SK-N-SH treated with all-trans-retinoic acid at 6 μM for 48 hours (cell line): ENCODE data around the gene FAM13A.

Source experiments
- ARNTL ChIP-seq: fragments of 450-650 bp; formaldehyde crosslinking; IDR thresholded peaks from 2 replicates; pipeline ENCODE4 v1.5.0; 2020; ENCODE audit warnings: low read depth, mild to moderate bottlenecking, moderate library complexity, borderline replicate concordance
- CSDC2 ChIP-seq: fragments of 250-450 bp; sonication (Bioruptor Pico); IDR thresholded peaks from 2 replicates; pipeline ENCODE4 v1.5.0; 2020; ENCODE audit warnings: mild to moderate bottlenecking, moderate library complexity
- ISL1 ChIP-seq: fragments of 250-450 bp; sonication (Bioruptor Pico); IDR thresholded peaks from 2 replicates; pipeline ENCODE4 v2.1.2; 2022; ENCODE audit warnings: mild to moderate bottlenecking, moderate library complexity
- PATZ1 ChIP-seq: fragments of 250-450 bp; sonication (Bioruptor Pico); IDR thresholded peaks from 2 replicates; pipeline ENCODE4 v1.8.0; 2020; ENCODE audit warnings: mild to moderate bottlenecking, moderate library complexity, borderline replicate concordance
- TOX ChIP-seq: fragments of 250-450 bp; sonication (Bioruptor Pico); IDR thresholded peaks from 2 replicates; pipeline ENCODE4 v1.8.0; 2021; ENCODE audit warnings: mild to moderate bottlenecking, moderate library complexity, borderline replicate concordance
- ZFP3 ChIP-seq: fragments of 250-450 bp; sonication (Bioruptor Pico); IDR thresholded peaks from 2 replicates; pipeline ENCODE4 v1.5.0; 2020; ENCODE audit warnings: mild to moderate bottlenecking, moderate library complexity
- ZFP30 ChIP-seq: fragments of 450-650 bp; formaldehyde crosslinking; IDR thresholded peaks from 2 replicates; pipeline ENCODE4 v1.5.0; 2022; ENCODE audit warnings: mild to moderate bottlenecking, moderate library complexity
- ZNF70 ChIP-seq: fragments of 450-650 bp; formaldehyde crosslinking; IDR thresholded peaks from 2 replicates; pipeline ENCODE4 v1.5.0; 2020; ENCODE audit warnings: mild to moderate bottlenecking, moderate library complexity
- ZNF8 ChIP-seq: fragments of 450-650 bp; formaldehyde crosslinking; IDR thresholded peaks from 2 replicates; pipeline ENCODE4 v1.5.0; 2020; ENCODE audit warnings: mild to moderate bottlenecking, moderate library complexity
- TF ChIP-seq, protein P1 (sequence below): fragments of 250-450 bp; sonication (Bioruptor Pico); IDR thresholded peaks from 2 replicates; pipeline ENCODE4 v1.5.1; 2021; ENCODE audit warnings: mild to moderate bottlenecking, moderate library complexity

- TF ChIP-seq PATZ1 (no peak), ZFP30 (no peak), CSDC2 (CRISPR knock-in tag) (no peak), TOX (CRISPR knock-in tag) (no peak), ZFP3 (CRISPR knock-in tag) (no peak), ISL1 (CRISPR knock-in tag) (no peak), ARNTL (CRISPR knock-in tag) (no peak), ZNF70 (CRISPR knock-in tag) (no peak), ZNF8 (CRISPR knock-in tag) (no peak)
- TF ChIP-seq, protein P1, sequence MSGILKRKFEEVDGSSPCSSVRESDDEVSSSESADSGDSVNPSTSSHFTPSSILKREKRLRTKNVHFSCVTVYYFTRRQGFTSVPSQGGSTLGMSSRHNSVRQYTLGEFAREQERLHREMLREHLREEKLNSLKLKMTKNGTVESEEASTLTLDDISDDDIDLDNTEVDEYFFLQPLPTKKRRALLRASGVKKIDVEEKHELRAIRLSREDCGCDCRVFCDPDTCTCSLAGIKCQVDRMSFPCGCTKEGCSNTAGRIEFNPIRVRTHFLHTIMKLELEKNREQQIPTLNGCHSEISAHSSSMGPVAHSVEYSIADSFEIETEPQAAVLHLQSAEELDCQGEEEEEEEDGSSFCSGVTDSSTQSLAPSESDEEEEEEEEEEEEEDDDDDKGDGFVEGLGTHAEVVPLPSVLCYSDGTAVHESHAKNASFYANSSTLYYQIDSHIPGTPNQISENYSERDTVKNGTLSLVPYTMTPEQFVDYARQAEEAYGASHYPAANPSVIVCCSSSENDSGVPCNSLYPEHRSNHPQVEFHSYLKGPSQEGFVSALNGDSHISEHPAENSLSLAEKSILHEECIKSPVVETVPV (CRISPR knock-in tag) = no peak
These were observed 247.3 kb downstream of the FAM13A start for GRCh38 chr4:88809576-88810219.
